Umbilical cord (tissue), 2 donors: ENCODE results near the gene UQCRH. TPM values are rescaled to one million over a fixed set of nuclear protein-coding genes. Genes with fewer than 3 reads are reported as not detected.
A peak's percentile ranks its signal among the peaks of the same experiment; 100 is the strongest.
"Not testable (repeated sequence)": the region's sequence is repeated elsewhere in the genome, so short reads cannot be mapped to it uniquely, and the experiment has no call there.

ENCODE experiments used
- DNase-seq: peaks from one replicate; pipeline ENCODE4 v3.0.0-alpha.2; 2015; ENCODE audit warnings: low spot score
- total RNA-seq: library from RNA; depleted of rRNA; stranded (reverse); fragments of >200 nt; gene quantifications from one replicate; pipeline ENCODE4 v1.2.3, GENCODE V29; 2014; ENCODE audit warnings: low replicate concordance; ENCODE audit not compliant: insufficient read depth

The UQCRH gene
- total RNA-seq, 1 donor from 2014 or later: 218 TPM

DNA sequence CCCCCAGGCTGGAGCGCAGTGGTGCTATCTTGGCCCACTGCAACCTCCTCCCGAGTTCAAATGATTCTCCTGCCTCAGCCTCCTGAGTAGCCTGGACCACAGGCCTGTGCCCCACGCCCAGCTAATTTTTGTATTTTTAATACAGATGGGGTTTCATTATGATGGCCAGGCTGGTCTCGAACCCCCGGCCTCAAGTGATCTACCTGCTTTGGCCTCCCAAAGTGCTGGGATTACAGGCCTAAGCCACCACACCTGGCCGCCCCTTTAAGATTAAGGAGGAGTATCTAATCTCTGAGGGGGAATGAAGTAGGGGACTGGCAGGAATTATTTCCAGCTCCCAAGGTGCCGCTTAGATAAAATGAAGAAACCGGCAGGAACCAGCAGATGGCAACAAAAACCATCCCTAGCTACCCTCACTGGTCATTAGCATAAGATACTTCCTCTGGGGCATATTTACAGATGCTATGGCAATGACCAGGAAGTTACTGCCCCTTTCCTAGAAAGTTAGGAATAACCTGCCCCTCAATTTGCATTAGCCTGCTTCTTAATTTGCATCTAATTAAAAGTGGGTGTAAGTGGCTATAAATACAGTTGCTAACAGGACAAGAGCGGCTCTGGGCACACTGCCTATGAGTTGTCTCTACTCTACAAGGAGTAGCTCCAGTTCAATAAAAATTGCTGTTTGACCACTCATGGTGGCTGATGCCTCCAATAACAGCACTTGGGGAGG is 30.0 kb downstream of the UQCRH start:
- DNase-seq: peak; percentile 22

GRCh38 chr1:46334030-46334384 is 30.5 kb downstream of the UQCRH start:
- DNase-seq: no peak

DNA sequence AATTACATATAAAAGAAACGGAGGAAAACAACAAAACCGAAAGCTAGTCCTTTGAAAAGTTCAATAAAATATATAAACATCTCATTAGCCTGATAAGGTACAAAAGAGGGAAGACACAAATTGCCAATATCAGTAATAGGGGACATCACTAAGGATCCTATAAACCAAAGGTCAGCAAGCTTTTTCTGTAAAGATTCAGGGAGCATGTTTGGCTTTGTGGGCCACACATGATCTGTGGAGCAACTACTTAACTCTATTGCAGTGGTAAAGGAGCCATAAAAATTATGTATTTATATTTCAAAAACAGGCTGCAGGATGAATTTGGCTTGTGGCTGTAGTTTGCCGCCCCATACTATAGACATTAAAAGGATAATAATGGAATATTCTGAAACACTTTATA is 31.6 kb downstream of the UQCRH start:
- DNase-seq: no peak

DNA sequence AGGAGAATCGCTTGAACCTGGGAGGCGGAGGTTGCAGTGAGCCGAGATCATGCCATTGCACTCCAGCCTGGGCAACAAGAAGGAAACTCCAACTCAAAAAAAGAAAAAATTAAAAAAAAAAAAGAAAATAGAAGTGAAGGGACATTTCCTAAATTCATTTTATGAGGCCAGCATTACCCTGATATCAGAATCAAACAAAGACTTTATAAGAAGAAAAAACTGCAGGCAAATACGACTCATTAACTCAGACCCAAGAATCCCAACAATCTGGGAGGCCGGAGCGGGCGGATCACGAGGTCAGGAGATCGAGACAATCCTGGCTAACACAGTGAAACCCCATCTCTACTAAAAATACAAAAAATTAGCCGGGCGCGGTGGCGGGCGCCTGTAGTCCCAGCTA is 33.9 kb downstream of the UQCRH start:
- not testable (repeated sequence) for DNase-seq

DNA sequence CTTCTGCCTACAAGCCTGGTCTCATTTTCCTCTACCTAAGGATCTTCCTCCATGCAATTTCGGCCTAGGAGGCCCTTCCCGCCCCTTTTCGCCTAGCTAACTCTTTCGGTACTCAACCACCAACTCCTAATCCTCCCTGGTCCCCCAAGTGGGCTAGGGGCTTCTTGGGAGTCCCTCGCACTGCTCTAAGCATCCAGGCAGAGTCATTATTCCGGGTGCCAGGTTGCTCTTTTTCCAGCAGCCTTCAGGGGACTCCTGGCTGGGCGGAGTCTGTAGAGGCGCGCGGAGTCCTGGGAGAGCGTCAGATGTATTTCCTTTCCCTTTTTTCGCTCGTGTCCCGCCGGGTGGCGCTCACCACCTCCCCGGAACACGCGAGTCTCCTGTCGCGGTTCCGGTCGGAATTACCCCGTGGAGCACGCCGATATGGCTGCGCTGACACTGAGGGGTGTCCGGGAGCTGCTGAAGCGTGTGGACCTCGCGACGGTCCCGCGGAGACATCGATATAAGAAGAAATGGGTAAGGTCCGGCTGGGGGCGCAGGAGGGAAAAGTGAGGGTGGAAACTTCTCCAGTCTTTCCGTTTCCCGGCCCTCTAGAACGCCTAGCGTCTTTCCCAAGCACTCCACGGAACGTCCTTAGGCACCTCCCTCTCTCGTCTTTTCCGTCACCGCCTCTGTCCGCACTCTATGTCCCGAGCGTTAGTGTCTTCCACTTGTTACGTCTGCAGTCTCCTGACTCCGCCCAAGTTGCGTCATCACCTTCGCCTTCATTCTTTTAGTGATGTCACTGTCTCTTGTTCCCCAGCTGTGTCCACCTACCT is 37.1 kb downstream of the UQCRH start, which contains the start of gene NSUN4:
Gene NSUN4 (plus strand): TSS at position 404 of the 818 bp plus-strand sequence. CDS start 20 bp downstream, at position 424.
- DNase-seq: peak; percentile 98

GRCh38 chr1:46341222-46342083 is 38.0 kb downstream of the UQCRH start:
- DNase-seq: no peak

GRCh38 chr1:46342084-46342656 is 38.7 kb downstream of the UQCRH start:
- no peak for DNase-seq

- DNase-seq: no peak
Observed at GRCh38 chr1:46342677-46343350, 39.3 kb downstream of the UQCRH start.

GRCh38 chr1:46343351-46343695 is 39.8 kb downstream of the UQCRH start:
- DNase-seq: no peak

DNA sequence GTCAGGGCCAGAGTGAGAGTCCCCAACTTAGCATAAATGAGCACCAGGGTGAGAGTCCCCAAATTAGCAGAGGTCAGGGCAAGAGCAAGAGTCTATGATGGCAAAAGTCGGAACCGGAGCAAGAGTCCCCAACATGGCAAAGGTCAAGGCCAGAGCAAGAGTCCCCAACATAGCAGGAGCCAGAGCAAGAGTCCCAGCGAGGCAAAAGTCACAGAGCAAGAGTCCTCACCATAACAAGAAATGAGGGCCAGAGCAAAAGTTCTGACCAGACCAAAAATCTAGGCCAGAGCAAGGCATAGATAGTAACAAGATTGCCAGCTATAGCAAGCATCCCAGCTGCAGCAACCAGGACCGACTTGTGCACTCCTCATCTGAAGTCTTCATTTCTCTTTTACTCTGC is 40.2 kb downstream of the UQCRH start:
- no peak for DNase-seq

DNA sequence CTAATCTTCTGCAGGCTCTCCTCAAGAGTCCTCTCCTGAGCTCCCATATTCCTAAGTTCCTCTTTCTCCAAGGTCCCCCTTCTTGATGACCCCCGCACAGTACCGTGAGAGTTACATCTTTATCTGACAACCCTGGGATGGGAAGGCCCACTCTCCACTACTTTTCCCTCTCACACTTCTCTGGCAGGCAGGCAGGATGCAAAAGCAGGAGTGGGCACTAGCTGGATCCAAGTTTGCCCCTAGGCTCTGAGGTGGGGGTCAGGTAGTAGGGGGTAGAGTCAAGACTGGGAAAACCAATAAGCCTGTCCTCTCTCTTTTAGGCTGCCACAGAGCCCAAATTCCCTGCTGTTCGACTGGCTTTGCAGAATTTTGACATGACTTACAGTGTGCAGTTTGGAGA is 41.0 kb downstream of the UQCRH start:
- no peak for DNase-seq

DNA sequence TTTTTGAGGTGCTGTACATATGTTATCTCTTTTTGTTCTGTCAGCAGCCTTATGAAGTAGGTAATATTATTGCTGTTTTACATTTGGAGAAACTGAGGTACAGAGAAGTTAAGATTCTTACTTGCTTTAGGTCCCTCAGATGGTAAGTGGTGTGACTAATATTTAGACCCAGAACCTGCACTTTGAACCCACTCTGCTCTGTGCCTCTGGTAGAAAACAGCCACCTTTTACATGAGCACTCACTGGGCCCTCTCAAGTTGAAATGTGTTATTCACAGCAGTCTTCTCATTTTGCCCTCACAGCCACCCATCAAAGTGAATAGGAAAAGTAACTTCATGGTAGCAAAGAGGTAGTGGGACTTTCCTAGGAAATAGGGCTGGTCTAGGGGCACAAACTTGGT is 41.8 kb downstream of the UQCRH start:
- DNase-seq: no peak

DNA sequence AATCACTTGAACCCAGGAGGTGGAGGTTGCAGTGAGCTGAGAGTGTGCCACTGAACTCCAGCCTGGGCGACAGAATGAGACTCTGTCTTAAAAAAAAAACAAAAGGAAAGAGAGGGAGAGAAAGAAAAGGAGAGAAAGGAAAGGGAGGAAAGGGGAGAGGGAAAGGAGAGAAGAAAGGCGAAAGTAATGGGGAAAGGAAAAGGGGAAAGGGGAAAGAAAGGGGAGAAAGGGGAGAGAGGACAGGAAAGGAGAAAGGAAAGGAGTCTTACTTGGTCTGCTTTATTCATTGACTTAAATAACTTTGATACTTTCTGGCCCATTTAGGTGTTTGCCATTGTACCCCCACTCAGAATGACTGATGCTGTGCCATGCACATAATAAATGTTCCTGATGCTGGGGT is 48.9 kb downstream of the UQCRH start:
- no peak for DNase-seq

- DNase-seq: not testable (repeated sequence)
Observed at GRCh38 chr1:46355920-46356319, 52.4 kb downstream of the UQCRH start.

- no peak for DNase-seq
Observed at GRCh38 chr1:46362158-46362557, 58.7 kb downstream of the UQCRH start.

DNA sequence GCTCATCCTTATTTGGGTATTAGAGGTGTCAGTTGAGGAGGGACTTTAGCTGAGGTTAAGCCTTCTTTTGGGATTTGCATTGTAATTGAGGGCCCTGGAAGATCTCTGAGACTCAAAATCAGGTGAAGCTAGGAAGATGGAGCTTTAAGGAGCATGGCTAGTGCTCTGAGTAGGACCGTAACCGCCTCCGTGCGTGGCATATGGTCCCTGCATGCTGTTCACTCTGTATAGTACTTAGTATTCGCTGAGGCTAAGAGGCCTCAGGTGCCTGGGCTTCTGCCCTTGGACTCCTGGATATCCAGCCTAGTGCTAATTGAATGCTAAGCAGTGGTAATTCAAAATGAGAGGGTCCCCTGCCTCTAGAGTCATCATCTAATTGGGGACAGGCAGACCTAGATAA is 59.6 kb downstream of the UQCRH start:
- DNase-seq: no peak

DNA sequence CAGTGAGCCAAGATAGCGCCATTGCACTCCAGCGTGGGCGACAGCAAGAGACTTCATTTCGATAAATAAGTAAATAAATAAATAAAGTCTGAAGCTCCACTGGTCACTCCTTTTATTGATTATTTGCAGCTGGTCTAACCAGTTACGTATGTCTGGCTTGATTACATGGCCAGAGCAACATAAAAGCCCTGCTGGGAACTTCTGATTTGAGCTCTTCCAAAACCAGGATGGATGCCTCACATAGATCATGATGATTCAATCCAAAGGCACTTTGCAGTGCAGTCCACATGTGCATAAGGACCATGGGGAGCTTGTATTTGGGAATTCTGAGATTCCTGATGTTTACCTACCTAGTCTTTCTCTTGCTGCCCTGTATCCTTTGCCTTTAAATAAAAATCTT is 61.1 kb downstream of the UQCRH start:
- no peak for DNase-seq

DNA sequence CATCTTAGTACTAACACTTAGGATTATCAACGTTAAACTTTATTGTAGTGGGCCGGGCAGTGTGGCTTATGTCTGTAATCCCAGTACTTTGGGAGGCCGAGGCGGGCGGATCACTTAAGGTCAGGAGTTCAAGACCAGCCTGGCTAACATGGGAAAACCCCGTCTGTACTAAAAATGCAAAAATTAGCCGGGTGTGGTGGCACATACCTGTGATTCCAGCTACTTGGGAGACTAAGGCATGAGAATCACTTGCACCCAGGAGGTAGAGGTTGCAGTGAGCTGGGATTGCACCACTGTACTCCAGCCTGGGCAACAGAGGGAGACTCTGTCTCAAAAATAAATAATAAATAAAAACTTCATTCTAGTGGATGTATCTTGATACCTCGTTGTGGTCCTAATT is 62.3 kb downstream of the UQCRH start:
- DNase-seq: not testable (repeated sequence)
